Nephron progenitor cell (in vitro differentiated cells): ENCODE measurements around the gene SLC13A5.
"Not testable (repeated sequence)": the region's sequence is repeated elsewhere in the genome, so short reads cannot be mapped to it uniquely, and the experiment has no call there.

Source experiments
- DNase-seq: peaks from one replicate; pipeline ENCODE4 v3.0.0; 2021
- H3K27ac Mint-ChIP-seq: 2 replicates; pipeline ENCODE4 v1.8.0; 2021; ENCODE audit warnings: mild to moderate bottlenecking, moderate library complexity, mixed read lengths
- H3K27me3 Mint-ChIP-seq: 2 replicates; pipeline ENCODE4 v1.8.0; 2021; ENCODE audit warnings: mild to moderate bottlenecking, low read depth, mixed read lengths; ENCODE audit not compliant: poor library complexity
- H3K36me3 Mint-ChIP-seq: 2 replicates; pipeline ENCODE4 v1.8.0; 2021; ENCODE audit warnings: low read depth, mixed read lengths
- H3K4me1 Mint-ChIP-seq: 2 replicates; pipeline ENCODE4 v1.8.0; 2021; ENCODE audit warnings: mixed read lengths
- H3K4me3 Mint-ChIP-seq: 2 replicates; pipeline ENCODE4 v1.8.0; 2021; ENCODE audit warnings: mild to moderate bottlenecking, moderate library complexity, mixed read lengths
- H3K9me3 Mint-ChIP-seq: 2 replicates; pipeline ENCODE4 v1.8.0; 2021; ENCODE audit warnings: mild to moderate bottlenecking, moderate library complexity, mixed read lengths
- TF ChIP-seq, protein P1 (sequence below): fragments of 200-600 bp; sonication (generic); IDR thresholded peaks from 2 replicates; pipeline ENCODE4 v1.5.0; 2021; ENCODE audit warnings: antibody characterized with exemption

The SLC13A5 gene

GRCh38 chr17:6655732-6656361, 57.3 kb downstream of the SLC13A5 start:
- H3K27ac Mint-ChIP-seq, DNase-seq, H3K36me3 Mint-ChIP-seq, H3K9me3 Mint-ChIP-seq: not testable (repeated sequence)
- peaks cover 84% of the 10 kb centered on the region for H3K27me3 Mint-ChIP-seq
- H3K4me3 Mint-ChIP-seq, result peak overlapping the region; percentile 83
- H3K4me1 Mint-ChIP-seq, result peaks cover 65% of the 10 kb centered on the region

DNA sequence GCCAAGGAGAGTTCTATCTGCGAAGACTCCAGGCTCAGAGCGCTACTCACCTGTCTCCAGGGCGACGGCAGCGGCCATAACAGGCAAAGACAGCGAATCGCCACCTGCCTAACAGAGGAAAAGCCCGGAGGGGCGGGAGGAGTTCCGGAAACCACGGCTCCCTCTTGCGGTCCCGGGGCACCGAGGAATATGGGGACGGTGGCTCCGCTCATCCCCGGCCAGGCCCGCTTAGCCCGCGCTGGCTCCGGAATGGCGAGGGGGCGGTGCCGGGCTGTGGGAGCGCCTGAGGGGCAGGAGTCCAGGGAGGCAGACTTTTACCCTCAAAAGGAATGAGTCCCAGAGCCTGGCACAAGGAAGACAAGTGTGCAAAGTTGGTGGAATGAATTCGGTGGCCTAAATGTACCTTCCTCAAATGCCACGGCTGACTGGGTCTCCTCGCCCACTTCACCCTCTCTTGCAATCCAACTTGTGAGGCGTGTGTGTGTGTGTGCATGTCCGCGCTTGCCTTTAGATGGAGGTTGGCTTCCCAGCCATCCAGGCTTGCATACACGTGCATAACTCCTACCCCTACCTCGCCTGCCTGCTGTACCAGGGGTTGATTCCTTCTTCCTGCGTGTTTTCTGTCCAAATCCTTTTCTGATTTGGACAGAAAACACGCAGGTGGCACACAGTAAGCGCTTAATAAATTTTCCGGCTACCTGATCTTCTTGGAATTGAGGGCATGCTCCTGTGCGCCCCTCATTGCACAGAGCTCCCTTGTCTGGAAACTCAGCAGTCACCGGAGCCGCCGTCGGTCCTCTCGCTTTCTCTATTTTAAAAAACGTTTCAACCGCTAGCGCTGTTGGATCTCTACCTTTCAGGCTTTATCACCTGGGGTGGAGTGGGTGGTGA, 58.1 kb downstream of the SLC13A5 start:
- no peak overlapping the region for H3K27ac Mint-ChIP-seq
- TF ChIP-seq, protein P1, sequence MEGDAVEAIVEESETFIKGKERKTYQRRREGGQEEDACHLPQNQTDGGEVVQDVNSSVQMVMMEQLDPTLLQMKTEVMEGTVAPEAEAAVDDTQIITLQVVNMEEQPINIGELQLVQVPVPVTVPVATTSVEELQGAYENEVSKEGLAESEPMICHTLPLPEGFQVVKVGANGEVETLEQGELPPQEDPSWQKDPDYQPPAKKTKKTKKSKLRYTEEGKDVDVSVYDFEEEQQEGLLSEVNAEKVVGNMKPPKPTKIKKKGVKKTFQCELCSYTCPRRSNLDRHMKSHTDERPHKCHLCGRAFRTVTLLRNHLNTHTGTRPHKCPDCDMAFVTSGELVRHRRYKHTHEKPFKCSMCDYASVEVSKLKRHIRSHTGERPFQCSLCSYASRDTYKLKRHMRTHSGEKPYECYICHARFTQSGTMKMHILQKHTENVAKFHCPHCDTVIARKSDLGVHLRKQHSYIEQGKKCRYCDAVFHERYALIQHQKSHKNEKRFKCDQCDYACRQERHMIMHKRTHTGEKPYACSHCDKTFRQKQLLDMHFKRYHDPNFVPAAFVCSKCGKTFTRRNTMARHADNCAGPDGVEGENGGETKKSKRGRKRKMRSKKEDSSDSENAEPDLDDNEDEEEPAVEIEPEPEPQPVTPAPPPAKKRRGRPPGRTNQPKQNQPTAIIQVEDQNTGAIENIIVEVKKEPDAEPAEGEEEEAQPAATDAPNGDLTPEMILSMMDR, result no peak
- H3K36me3 Mint-ChIP-seq, result no peaks in the 10 kb centered on the region
- H3K4me3 Mint-ChIP-seq, result peak overlapping the region; percentile 81
- H3K4me1 Mint-ChIP-seq, result peaks cover 62% of the 10 kb centered on the region
- H3K9me3 Mint-ChIP-seq, result peaks cover 3% of the 10 kb centered on the region
- peak; percentile 63 for DNase-seq
- H3K27me3 Mint-ChIP-seq, result peaks cover 78% of the 10 kb centered on the region

GRCh38 chr17:6651919-6652452, 61.2 kb downstream of the SLC13A5 start:
- TF ChIP-seq, protein P1, result no peak
- Mint-ChIP-seq H3K27ac (no peak overlapping the region), H3K4me3 (peak overlapping the region; percentile 67), H3K4me1 (peaks cover 64% of the 10 kb centered on the region), H3K36me3 (peaks cover 19% of the 10 kb centered on the region), H3K9me3 (no peaks in the 10 kb centered on the region), H3K27me3 (peaks cover 53% of the 10 kb centered on the region)
- DNase-seq, result no peak

- H3K4me3 Mint-ChIP-seq, result peak within 1 kb of the TSS; percentile 98
- TF ChIP-seq, protein P1, result no peak
- H3K4me1 Mint-ChIP-seq, result peaks cover 64% of the 10 kb centered on the region
- peaks cover 22% of the 10 kb centered on the region for H3K36me3 Mint-ChIP-seq
- no peaks in the 10 kb centered on the region for H3K9me3 Mint-ChIP-seq
- peak; percentile 97 for DNase-seq
- peak within 1 kb of the TSS; percentile 100 for H3K27ac Mint-ChIP-seq
- peaks cover 47% of the 10 kb centered on the region for H3K27me3 Mint-ChIP-seq
These were observed 61.7 kb downstream of the SLC13A5 start, which contains the start of the genes C17orf100 and MED31 for GRCh38 chr17:6651354-6651918. Gene C17orf100, plus strand, starts transcription at chr17:6651762. Its CDS starts 152 bp downstream, at chr17:6651914. Gene MED31, minus strand, starts transcription at chr17:6651605. Its CDS starts 77 bp downstream, at chr17:6651528.

DNA sequence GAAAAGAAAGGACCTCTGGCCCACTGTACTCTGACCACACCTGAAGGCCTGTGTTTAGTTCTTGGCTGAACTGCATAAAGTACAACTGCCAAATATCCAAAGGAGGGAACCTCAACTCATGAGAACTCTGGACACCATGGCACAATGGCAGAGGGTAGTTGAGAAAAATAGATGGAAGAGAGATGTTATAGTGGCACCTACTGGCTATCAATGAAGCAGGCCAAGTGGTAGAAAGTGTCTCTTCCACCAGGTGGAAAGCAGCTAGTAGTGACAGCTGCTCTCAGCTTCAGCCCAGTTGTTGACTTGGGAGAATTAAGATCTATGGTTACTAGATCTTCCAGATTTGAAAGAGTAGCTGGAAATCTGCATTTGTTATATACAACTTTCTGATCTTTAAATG, 65.0 kb downstream of the SLC13A5 start:
- TF ChIP-seq, protein P1, result no peak
- Mint-ChIP-seq H3K4me3 (no peak overlapping the region), H3K4me1 (peaks cover 32% of the 10 kb centered on the region), H3K36me3 (peaks cover 36% of the 10 kb centered on the region), H3K27me3 (peaks cover 14% of the 10 kb centered on the region), H3K27ac (no peak overlapping the region), H3K9me3 (no peaks in the 10 kb centered on the region)
- no peak for DNase-seq
